ENCODE results near the gene AVL9.

- TF ChIP-seq CTCF (conservative IDR thresholded peaks at IDR 0.05; ENCODE audit: low read depth in 2 of 2) (no peak), NANOG (IDR thresholded peaks at IDR 0.05; ENCODE audit: borderline replicate concordance) (no peak), ZNF331 (CRISPR knock-in tag; IDR thresholded peaks at IDR 0.05; ENCODE audit: low read depth) (no peak), POLR2AphosphoS5 (IDR thresholded peaks at IDR 0.05; ENCODE audit: low read depth) (no peak), CREB1 (CRISPR knock-in tag; IDR thresholded peaks at IDR 0.05; ENCODE audit: low read depth) (no peak)
Measured at GRCh38 chr7:32474008-32474407, 21.3 kb upstream of the AVL9 start.
